HEK293 (cell line): ENCODE data around the gene TBCK.

Source experiments
- ATF2 ChIP-seq: fragments of 450-650 bp; formaldehyde crosslinking; IDR thresholded peaks from 2 replicates; pipeline ENCODE4 v1.5.1; 2016; ENCODE audit warnings: missing biosample characterization, missing genetic modification characterization, low read depth
- BCL11A ChIP-seq: fragments of 450-650 bp; formaldehyde crosslinking; IDR thresholded peaks from 2 replicates; pipeline ENCODE4 v1.5.1; 2016; ENCODE audit warnings: low read depth, missing biosample characterization, missing genetic modification characterization
- CTCF ChIP-seq: fragments of 450-650 bp; formaldehyde crosslinking; IDR thresholded peaks from 2 replicates; pipeline ENCODE4 v1.5.1; 2016; ENCODE audit warnings: missing biosample characterization, missing genetic modification characterization
- INSM2 ChIP-seq: fragments of 450-650 bp; formaldehyde crosslinking; IDR thresholded peaks from 2 replicates; pipeline ENCODE4 v1.5.1; 2016; ENCODE audit warnings: missing biosample characterization, missing genetic modification characterization
- MEIS1 ChIP-seq: sonication (generic); formaldehyde crosslinking; IDR thresholded peaks from 2 replicates; pipeline ENCODE4 v1.8.1; 2022; ENCODE audit warnings: missing genetic modification reagents, mild to moderate bottlenecking, borderline replicate concordance
- MYNN ChIP-seq: fragments of 450-650 bp; formaldehyde crosslinking; IDR thresholded peaks from 2 replicates; pipeline ENCODE4 v1.5.1; 2016; ENCODE audit warnings: missing biosample characterization, missing genetic modification characterization, borderline replicate concordance
- ZNF138 ChIP-seq: fragments of 450-650 bp; formaldehyde crosslinking; IDR thresholded peaks from 2 replicates; pipeline ENCODE4 v1.5.1; 2016; ENCODE audit warnings: missing biosample characterization, missing genetic modification characterization, borderline replicate concordance
- ZNF24 ChIP-seq: fragments of 450-650 bp; formaldehyde crosslinking; IDR thresholded peaks from 2 replicates; pipeline ENCODE4 v1.5.1; 2016; ENCODE audit warnings: missing biosample characterization, missing genetic modification characterization
- ZNF274 ChIP-seq, 2 experiments: fragments of 200-500 bp in 1 of 2; fragments of 450-650 bp in 1 of 2; sonication (Bioruptor generic) in 1 of 2; formaldehyde crosslinking in 1 of 2; IDR thresholded peaks; 2 replicates each; pipeline versions ENCODE4 v1.5.1 to v1.6.1; 2014 to 2016; ENCODE audit warnings: borderline replicate concordance in 1 of 2, inconsistent platforms in 1 of 2, low read length in 1 of 2, missing biosample characterization in 1 of 2, missing genetic modification characterization in 1 of 2
- ZNF324 ChIP-seq: fragments of 450-650 bp; formaldehyde crosslinking; IDR thresholded peaks from 2 replicates; pipeline ENCODE4 v1.5.1; 2016; ENCODE audit warnings: missing biosample characterization, missing genetic modification characterization
- ZNF514 ChIP-seq: fragments of 450-650 bp; formaldehyde crosslinking; IDR thresholded peaks from 2 replicates; pipeline ENCODE4 v1.5.1; 2016; ENCODE audit warnings: missing biosample characterization, missing genetic modification characterization
- ZNF768 ChIP-seq: fragments of 450-650 bp; formaldehyde crosslinking; IDR thresholded peaks from 2 replicates; pipeline ENCODE4 v1.5.1; 2018; ENCODE audit warnings: missing biosample characterization, mild to moderate bottlenecking, missing genetic modification characterization
- ZNF792 ChIP-seq: fragments of 450-650 bp; formaldehyde crosslinking; IDR thresholded peaks from 2 replicates; pipeline ENCODE4 v1.5.1; 2016; ENCODE audit warnings: missing biosample characterization, missing genetic modification characterization
- ZSCAN18 ChIP-seq: fragments of 450-650 bp; formaldehyde crosslinking; IDR thresholded peaks from 2 replicates; pipeline ENCODE4 v1.5.1; 2016; ENCODE audit warnings: missing biosample characterization, missing genetic modification characterization

GRCh38 chr4:106136777-106137331 lies 179.2 kb downstream of the TBCK start:
- no peak for TF ChIP-seq ZNF768 (tag by site-specific recombination)
- no peak for TF ChIP-seq CTCF (tag by site-specific recombination)
- TF ChIP-seq MYNN = no peak
- no peak for TF ChIP-seq ZSCAN18
- no peak for TF ChIP-seq INSM2 (tag by site-specific recombination)
- no peak for TF ChIP-seq ZNF24
- no peak for TF ChIP-seq BCL11A (tag by site-specific recombination)
- no peak for TF ChIP-seq ATF2
- TF ChIP-seq ZNF138 (tag by site-specific recombination) = no peak
- TF ChIP-seq MEIS1 (CRISPR knock-in tag) = no peak
- no peak for TF ChIP-seq ZNF274 (IDR thresholded peaks at IDR 0.05; ENCODE audit: low read length)
- no peak for TF ChIP-seq ZNF274 (tag by site-specific recombination; IDR thresholded peaks at IDR 0.05; ENCODE audit: borderline replicate concordance)
- TF ChIP-seq ZNF792 = no peak
- TF ChIP-seq ZNF514 (tag by site-specific recombination) = no peak
- no peak for TF ChIP-seq ZNF324 (tag by site-specific recombination)
